WTC11 (cell line): ENCODE measurements around the gene FOXB2.

ENCODE experiments used
- CBFB ChIP-seq: sonication (generic); formaldehyde crosslinking; IDR thresholded peaks from 2 replicates; pipeline ENCODE4 v1.8.1; 2022; ENCODE audit warnings: mild to moderate bottlenecking, low read depth, missing genetic modification reagents
- CREB1 ChIP-seq: sonication (generic); formaldehyde crosslinking; IDR thresholded peaks from 2 replicates; pipeline ENCODE4 v1.8.0; 2023; ENCODE audit warnings: mild to moderate bottlenecking, missing genetic modification reagents
- ELF4 ChIP-seq: sonication (generic); formaldehyde crosslinking; IDR thresholded peaks from 2 replicates; pipeline ENCODE4 v1.8.1; 2022; ENCODE audit warnings: low read depth, mild to moderate bottlenecking, moderate library complexity, missing genetic modification reagents
- MYBL2 ChIP-seq: sonication (generic); formaldehyde crosslinking; IDR thresholded peaks from 2 replicates; pipeline ENCODE4 v1.8.1; 2023; ENCODE audit warnings: mild to moderate bottlenecking, moderate library complexity, missing genetic modification reagents
- RORB ChIP-seq: fragments of 250-450 bp; sonication (Bioruptor Pico); IDR thresholded peaks from 2 replicates; pipeline ENCODE4 v1.9.0; 2021; ENCODE audit warnings: mild to moderate bottlenecking
- ZNF671 ChIP-seq: fragments of 250-450 bp; sonication (Bioruptor Pico); IDR thresholded peaks from 2 replicates; pipeline ENCODE4 v1.8.0; 2021; ENCODE audit warnings: mild to moderate bottlenecking
- TF ChIP-seq, protein P1 (sequence below): fragments of 200-600 bp; IDR thresholded peaks from 2 replicates; pipeline ENCODE4 v1.8.0; 2022; ENCODE audit warnings: antibody characterized with exemption
- TF ChIP-seq, protein P2 (sequence below): sonication (generic); formaldehyde crosslinking; IDR thresholded peaks from 2 replicates; pipeline ENCODE4 v1.8.1; 2023; ENCODE audit warnings: mild to moderate bottlenecking, missing genetic modification reagents, borderline replicate concordance
- TF ChIP-seq, protein P3 (sequence below): sonication (generic); formaldehyde crosslinking; IDR thresholded peaks from 2 replicates; pipeline ENCODE4 v1.8.1; 2023; ENCODE audit warnings: mild to moderate bottlenecking, missing genetic modification reagents, moderate library complexity
- TF ChIP-seq, protein P4 (sequence below): sonication (generic); formaldehyde crosslinking; IDR thresholded peaks from 2 replicates; pipeline ENCODE4 v1.8.1; 2023; ENCODE audit warnings: mild to moderate bottlenecking, missing genetic modification reagents
- TF ChIP-seq, protein P5 (sequence below): sonication (generic); formaldehyde crosslinking; IDR thresholded peaks from 2 replicates; pipeline ENCODE4 v1.8.0; 2022; ENCODE audit warnings: mild to moderate bottlenecking, missing genetic modification reagents

GRCh38 chr9:77019236-77019925 is at the start of gene FOXB2:
- TF ChIP-seq CBFB (CRISPR knock-in tag): no peak
- TF ChIP-seq, protein P1, sequence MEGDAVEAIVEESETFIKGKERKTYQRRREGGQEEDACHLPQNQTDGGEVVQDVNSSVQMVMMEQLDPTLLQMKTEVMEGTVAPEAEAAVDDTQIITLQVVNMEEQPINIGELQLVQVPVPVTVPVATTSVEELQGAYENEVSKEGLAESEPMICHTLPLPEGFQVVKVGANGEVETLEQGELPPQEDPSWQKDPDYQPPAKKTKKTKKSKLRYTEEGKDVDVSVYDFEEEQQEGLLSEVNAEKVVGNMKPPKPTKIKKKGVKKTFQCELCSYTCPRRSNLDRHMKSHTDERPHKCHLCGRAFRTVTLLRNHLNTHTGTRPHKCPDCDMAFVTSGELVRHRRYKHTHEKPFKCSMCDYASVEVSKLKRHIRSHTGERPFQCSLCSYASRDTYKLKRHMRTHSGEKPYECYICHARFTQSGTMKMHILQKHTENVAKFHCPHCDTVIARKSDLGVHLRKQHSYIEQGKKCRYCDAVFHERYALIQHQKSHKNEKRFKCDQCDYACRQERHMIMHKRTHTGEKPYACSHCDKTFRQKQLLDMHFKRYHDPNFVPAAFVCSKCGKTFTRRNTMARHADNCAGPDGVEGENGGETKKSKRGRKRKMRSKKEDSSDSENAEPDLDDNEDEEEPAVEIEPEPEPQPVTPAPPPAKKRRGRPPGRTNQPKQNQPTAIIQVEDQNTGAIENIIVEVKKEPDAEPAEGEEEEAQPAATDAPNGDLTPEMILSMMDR: no peak
- TF ChIP-seq, protein P2, sequence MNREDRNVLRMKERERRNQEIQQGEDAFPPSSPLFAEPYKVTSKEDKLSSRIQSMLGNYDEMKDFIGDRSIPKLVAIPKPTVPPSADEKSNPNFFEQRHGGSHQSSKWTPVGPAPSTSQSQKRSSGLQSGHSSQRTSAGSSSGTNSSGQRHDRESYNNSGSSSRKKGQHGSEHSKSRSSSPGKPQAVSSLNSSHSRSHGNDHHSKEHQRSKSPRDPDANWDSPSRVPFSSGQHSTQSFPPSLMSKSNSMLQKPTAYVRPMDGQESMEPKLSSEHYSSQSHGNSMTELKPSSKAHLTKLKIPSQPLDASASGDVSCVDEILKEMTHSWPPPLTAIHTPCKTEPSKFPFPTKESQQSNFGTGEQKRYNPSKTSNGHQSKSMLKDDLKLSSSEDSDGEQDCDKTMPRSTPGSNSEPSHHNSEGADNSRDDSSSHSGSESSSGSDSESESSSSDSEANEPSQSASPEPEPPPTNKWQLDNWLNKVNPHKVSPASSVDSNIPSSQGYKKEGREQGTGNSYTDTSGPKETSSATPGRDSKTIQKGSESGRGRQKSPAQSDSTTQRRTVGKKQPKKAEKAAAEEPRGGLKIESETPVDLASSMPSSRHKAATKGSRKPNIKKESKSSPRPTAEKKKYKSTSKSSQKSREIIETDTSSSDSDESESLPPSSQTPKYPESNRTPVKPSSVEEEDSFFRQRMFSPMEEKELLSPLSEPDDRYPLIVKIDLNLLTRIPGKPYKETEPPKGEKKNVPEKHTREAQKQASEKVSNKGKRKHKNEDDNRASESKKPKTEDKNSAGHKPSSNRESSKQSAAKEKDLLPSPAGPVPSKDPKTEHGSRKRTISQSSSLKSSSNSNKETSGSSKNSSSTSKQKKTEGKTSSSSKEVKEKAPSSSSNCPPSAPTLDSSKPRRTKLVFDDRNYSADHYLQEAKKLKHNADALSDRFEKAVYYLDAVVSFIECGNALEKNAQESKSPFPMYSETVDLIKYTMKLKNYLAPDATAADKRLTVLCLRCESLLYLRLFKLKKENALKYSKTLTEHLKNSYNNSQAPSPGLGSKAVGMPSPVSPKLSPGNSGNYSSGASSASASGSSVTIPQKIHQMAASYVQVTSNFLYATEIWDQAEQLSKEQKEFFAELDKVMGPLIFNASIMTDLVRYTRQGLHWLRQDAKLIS (CRISPR knock-in tag): no peak
- TF ChIP-seq, protein P3, sequence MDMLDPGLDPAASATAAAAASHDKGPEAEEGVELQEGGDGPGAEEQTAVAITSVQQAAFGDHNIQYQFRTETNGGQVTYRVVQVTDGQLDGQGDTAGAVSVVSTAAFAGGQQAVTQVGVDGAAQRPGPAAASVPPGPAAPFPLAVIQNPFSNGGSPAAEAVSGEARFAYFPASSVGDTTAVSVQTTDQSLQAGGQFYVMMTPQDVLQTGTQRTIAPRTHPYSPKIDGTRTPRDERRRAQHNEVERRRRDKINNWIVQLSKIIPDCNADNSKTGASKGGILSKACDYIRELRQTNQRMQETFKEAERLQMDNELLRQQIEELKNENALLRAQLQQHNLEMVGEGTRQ (CRISPR knock-in tag): no peak
- TF ChIP-seq RORB (CRISPR knock-in tag): no peak
- TF ChIP-seq, protein P4, sequence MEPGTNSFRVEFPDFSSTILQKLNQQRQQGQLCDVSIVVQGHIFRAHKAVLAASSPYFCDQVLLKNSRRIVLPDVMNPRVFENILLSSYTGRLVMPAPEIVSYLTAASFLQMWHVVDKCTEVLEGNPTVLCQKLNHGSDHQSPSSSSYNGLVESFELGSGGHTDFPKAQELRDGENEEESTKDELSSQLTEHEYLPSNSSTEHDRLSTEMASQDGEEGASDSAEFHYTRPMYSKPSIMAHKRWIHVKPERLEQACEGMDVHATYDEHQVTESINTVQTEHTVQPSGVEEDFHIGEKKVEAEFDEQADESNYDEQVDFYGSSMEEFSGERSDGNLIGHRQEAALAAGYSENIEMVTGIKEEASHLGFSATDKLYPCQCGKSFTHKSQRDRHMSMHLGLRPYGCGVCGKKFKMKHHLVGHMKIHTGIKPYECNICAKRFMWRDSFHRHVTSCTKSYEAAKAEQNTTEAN: no peak
- TF ChIP-seq, protein P5, sequence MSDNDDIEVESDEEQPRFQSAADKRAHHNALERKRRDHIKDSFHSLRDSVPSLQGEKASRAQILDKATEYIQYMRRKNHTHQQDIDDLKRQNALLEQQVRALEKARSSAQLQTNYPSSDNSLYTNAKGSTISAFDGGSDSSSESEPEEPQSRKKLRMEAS (CRISPR knock-in tag): no peak
- TF ChIP-seq CREB1 (CRISPR knock-in tag): no peak
- no peak for TF ChIP-seq MYBL2 (CRISPR knock-in tag)
- TF ChIP-seq ZNF671: no peak
- TF ChIP-seq ELF4 (CRISPR knock-in tag): no peak
